KMS-11 (cell line): Measurements from ENCODE around the gene ASB4.

ENCODE experiments used
- H2AFZ ChIP-seq: fragments of 200-600 bp; sonication (generic); 2 replicates; pipeline ENCODE4 v1.6.1; 2016; ENCODE audit warnings: antibody characterized with exemption, mixed run types, low read depth
- H3K27ac ChIP-seq: fragments of 200-600 bp; sonication (generic); 2 replicates; pipeline ENCODE4 v1.6.1; 2016; ENCODE audit warnings: mild to moderate bottlenecking, mixed run types
- H3K27me3 ChIP-seq: fragments of 200-600 bp; sonication (generic); 2 replicates; pipeline ENCODE4 v1.6.1; 2017; ENCODE audit warnings: mild to moderate bottlenecking, low read depth, mixed run types, moderate library complexity; ENCODE audit not compliant: insufficient read depth
- H3K36me3 ChIP-seq: fragments of 200-600 bp; sonication (generic); 2 replicates; pipeline ENCODE4 v1.6.1; 2017; ENCODE audit warnings: mild to moderate bottlenecking, mixed run types; ENCODE audit not compliant: insufficient read depth
- H3K4me1 ChIP-seq: fragments of 200-600 bp; sonication (generic); 2 replicates; pipeline ENCODE4 v1.6.1; 2016; ENCODE audit warnings: mild to moderate bottlenecking, low read depth, mixed run types; ENCODE audit not compliant: poor library complexity, severe bottlenecking
- H3K4me2 ChIP-seq: fragments of 200-600 bp; sonication (generic); 2 replicates; pipeline ENCODE4 v1.7.0; 2016; ENCODE audit warnings: mild to moderate bottlenecking, mixed run types
- H3K4me3 ChIP-seq: fragments of 200-600 bp; sonication (generic); IDR thresholded peaks from 2 replicates; pipeline ENCODE4 v1.6.1; 2017; ENCODE audit warnings: low read depth, low read length, mixed read lengths; ENCODE audit not compliant: insufficient read depth
- H3K79me2 ChIP-seq: fragments of 200-600 bp; sonication (generic); 2 replicates; pipeline ENCODE4 v1.6.1; 2016; ENCODE audit warnings: low read depth, mixed run types; ENCODE audit not compliant: insufficient read depth
- H3K9ac ChIP-seq: fragments of 200-600 bp; sonication (generic); 2 replicates; pipeline ENCODE4 v1.6.1; 2016; ENCODE audit warnings: mild to moderate bottlenecking, mixed run types
- H4K20me1 ChIP-seq: fragments of 200-600 bp; sonication (generic); 2 replicates; pipeline ENCODE4 v1.6.1; 2016; ENCODE audit warnings: mild to moderate bottlenecking, mixed run types; ENCODE audit not compliant: insufficient read depth
- CTCF ChIP-seq: fragments of 200-600 bp; sonication (generic); conservative IDR thresholded peaks from 2 replicates; pipeline ENCODE4 v1.6.1; 2017; ENCODE audit warnings: low read depth, mild to moderate bottlenecking, antibody characterized with exemption, low read length, moderate library complexity, mixed read lengths

Gene ASB4

GRCh38 chr7:95586951-95587301 is 101.2 kb downstream of the ASB4 start:
- Histone ChIP-seq H3K4me2 (no peak overlapping the region), H4K20me1 (no peaks in the 10 kb centered on the region), H3K36me3 (no peaks in the 10 kb centered on the region), H3K4me3 (no peak overlapping the region), H3K27me3 (no peaks in the 10 kb centered on the region), H3K79me2 (no peaks in the 10 kb centered on the region), H3K27ac (no peak overlapping the region), H3K9ac (no peak overlapping the region), H2AFZ (no peak overlapping the region), H3K4me1 (no peaks in the 10 kb centered on the region)
- no peak for TF ChIP-seq CTCF

GRCh38 chr7:95589031-95589430 is 103.3 kb downstream of the ASB4 start:
- H3K4me1 ChIP-seq = no peaks in the 10 kb centered on the region
- no peak for TF ChIP-seq CTCF
- no peaks in the 10 kb centered on the region for H3K27me3 ChIP-seq
- no peak overlapping the region for H3K4me2 ChIP-seq
- H3K27ac ChIP-seq = no peak overlapping the region
- H3K36me3 ChIP-seq = no peaks in the 10 kb centered on the region
- no peaks in the 10 kb centered on the region for H3K79me2 ChIP-seq
- H2AFZ ChIP-seq = no peak overlapping the region
- no peaks in the 10 kb centered on the region for H4K20me1 ChIP-seq
- no peak overlapping the region for H3K4me3 ChIP-seq
- no peak overlapping the region for H3K9ac ChIP-seq

GRCh38 chr7:95589766-95590165 is 104.0 kb downstream of the ASB4 start:
- Histone ChIP-seq H3K36me3 (no peaks in the 10 kb centered on the region), H3K4me1 (no peaks in the 10 kb centered on the region)

More at GRCh38 chr7:95589766-95590165, 104.0 kb downstream of the ASB4 start:
- Histone ChIP-seq H3K4me3 (no peak overlapping the region), H2AFZ (no peak overlapping the region), H3K4me2 (no peak overlapping the region), H4K20me1 (no peaks in the 10 kb centered on the region), H3K79me2 (no peaks in the 10 kb centered on the region), H3K27ac (no peak overlapping the region), H3K9ac (no peak overlapping the region), H3K27me3 (no peaks in the 10 kb centered on the region)
- no peak for TF ChIP-seq CTCF
